NK-92 (cell line): ENCODE measurements around the gene EFNA1.

Experiments
- DNase-seq: peaks from one replicate; lab custom pipeline; 2025; ENCODE audit not compliant: unreplicated experiment; lab: John Stamatoyannopoulos, UW

Gene EFNA1

DNA sequence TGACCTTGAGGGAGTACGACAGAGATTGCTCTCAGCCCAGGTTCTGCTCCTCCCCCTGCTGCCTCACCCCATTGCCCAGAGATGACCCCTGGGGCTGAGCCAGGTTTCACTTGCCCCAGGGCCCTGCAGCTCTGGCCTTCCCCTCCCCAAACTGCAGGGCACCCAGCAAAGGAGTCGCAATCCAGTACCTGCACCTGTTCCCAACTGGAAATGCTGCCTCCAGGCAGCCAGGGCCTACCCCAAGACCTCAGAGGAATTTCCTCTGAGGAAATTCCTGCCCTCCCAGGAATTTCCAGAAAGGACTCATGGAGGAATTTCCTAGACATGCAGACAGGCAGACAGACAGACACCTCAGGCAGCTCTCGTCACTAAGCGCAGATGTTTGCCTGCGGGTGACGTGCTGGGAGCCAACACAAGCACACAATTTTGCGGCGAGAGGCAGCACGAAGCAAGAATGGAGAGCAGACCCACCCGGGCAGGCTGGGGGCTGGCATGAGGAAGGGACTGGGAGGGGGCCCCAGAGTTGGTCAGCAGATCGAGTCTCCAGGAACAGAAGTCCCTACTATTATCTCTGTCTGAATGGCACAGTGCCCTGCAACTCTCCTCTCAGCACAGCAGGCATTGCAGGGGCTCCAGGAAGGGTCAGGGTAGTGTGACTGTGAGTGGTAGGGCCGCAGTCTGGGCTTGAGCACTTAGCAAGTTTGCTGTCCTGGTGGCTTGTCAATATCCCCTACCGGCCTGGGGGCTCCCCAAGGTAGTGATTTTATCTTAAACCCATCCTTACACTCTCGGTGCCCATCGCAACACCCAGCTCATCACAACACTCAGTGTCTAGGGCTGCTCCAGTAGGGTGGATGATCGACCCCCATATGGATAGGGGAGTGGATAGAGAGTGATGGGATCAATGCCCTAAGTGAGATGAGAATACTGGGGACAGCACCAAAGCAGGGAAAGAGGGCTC, 2.9 kb upstream of the EFNA1 start:
- DNase-seq, result no peak

DNA sequence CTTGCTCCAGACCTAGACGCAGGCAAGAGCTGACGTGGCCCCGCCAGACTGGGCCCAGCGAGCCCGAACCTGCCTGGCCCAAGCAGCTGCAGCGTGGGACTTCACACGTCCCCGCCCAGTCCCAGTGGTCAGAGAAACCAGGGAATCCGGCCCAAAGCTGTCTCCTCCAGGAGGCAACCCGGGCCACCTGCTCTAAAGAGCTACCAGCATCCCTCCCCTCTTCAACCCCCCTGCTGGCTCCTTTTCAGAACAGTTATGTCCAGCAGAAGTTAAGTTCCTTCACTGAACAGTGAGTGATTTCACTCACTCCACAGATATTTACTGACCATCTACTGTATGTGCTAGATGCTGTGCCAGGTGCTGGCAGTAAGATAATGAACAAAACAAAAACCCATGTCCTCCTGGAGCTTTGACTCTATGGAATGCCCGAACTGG, 2.1 kb upstream of the EFNA1 start:
- DNase-seq, result no peak

DNA sequence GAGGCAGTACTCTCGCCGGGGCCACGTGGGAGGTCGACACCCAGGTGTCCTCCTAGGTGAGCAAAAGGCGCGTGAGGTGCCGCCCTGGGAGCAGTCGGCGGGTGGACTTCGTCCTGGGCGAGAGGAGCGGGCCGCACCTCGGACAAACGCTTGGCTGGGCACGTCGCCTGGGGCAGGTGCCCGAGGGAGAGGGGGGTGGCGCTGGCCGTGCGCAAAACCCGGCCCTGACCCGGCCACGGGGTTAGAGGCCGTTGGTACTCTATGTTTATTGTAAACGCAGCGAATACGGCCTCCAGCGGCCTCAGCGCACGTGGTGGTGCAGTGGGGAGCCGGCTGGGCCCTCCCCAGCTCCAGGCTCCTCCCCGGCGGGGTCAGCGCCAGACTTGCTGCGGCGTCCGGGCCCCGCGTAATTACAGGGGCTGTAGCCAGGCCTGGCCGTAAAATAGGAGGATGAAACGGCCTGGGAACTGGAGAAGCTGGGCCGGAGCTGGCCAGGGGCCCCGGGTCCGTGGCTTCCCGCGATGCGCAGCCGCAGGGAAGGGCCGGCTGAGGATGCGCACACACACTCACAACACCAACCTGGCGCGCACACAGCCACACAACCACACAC, 1.6 kb upstream of the EFNA1 start:
- no peak for DNase-seq

DNA sequence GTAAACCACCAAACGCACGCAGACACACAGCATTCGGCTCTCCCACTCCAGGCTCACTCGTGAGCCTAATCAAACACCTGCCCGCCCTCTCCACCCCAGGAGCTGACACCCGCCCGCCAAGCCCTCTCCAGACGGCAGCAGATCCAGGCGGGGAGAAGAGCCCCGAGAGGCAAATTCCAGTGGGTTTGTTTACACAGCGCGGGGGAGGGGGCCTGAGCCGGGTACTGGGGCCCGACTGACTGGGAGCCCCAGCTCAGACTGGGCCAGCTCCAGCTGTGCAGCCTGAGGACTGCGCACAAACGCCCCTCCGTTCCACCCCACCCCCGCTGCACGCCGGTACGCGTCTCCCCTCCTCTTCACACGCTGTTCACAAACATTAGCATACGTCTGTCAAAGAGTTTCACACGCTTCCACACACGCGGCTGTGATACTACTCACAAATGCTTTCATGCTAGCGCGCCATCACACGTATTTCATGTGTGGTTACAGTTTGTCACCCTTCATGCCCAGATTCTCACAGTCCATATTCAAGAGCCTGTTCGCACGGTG, 1.0 kb upstream of the EFNA1 start:
- no peak for DNase-seq

DNA sequence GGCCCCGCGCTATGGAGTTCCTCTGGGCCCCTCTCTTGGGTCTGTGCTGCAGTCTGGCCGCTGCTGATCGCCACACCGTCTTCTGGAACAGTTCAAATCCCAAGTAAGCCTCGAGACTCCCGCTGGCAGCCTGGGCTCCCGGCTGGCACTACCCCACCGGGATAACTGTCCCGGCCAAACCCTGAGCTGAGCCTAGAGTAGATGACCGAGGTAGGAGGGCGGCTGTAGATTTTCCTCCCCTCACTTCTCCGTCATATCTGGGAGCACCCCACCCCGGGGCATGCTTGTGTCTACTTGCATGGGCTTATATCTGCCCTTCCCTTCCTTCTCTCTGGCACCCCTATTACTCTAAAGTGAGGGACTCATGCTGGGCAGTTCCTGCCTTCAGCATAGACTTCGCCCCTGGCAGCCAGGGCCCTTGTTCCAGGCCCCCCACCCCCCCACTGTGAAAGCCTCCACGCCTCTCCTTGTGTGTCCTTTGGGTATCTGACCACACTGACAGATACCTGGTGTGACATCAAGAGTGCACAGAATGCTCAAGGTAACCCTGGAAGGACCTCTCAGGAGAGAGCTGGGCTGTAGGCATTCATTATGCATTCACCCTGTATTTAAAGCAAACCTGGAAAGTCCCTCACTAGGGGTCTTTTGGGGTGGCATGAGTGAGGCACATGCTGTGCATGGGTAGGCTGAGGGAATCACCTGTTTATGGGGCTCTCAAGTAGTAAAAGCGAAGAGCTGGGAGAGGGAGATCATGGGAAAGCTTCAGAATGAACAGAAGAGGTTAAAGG, 485 bp downstream of the EFNA1 start:
- DNase-seq, result no peak

DNA sequence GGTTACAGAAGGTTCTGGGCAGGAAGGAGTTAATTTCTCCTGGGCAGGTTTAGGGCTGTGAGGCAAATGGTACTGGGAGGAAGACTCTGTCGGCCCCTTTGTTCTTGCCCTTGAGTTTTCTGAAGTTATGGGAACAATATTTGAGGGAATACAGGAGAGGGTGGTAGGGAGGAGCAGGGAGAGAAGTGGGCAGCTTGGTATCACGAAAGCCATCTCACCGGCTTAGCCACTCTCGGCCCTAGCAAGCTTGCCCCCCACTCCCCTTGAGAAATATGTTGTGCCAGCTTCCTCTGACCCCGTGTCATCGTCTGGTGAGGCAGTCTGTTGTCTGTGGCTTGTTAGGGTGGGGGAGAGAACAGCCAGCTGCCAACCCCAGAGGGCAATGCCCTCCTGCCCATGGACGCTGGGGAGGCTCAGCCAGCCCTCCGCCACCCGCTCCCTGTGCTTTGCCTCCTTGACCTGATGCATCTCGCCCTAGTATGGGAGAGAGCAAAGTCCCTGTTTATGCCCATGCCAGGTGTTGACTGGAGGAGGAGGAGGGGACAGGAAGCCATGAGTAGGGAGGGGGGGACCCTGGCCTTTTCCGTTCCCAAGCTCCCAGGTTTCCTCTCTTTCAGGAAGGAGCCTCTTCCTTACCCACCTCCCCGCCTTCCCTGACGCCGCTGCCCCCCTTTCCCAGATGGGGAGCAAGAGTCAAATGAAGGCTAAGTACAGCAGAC, 1.2 kb downstream of the EFNA1 start:
- no peak for DNase-seq

DNA sequence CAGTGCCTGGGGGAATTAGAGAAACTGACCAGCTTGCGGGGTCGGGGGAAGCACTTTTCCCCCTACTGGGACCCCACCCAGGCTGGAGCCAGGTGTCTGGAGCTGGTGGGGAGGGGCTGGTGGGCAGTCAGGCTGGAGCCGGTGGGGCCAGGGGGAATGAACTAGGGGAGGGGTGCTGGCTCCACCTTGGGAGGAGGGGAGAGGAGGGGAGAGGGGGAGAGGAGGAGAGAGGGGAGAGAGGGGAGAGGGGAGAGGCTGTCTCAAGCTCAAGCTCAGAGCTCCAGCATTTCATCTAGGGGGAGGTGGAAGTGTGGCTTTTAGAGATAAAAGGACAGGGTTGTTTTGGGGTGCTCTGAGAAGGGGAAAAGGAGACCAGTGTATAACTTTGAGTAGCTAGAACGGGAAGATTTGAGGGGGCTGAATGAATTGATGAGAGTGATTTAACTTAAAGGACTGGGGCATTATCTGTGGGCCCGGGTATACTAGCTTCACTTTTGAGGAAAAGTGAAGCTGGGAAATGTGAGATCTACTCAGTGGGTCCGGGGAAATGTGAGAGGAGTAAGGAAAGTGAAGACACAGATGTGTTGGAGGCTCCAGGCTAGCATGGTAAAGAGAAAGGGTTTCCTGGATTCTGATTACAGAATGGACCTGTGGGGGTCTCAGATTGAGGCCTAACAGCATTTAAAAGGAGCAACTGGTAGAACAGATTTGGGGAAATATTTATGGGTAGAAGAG, 2.8 kb downstream of the EFNA1 start:
- no peak for DNase-seq

DNA sequence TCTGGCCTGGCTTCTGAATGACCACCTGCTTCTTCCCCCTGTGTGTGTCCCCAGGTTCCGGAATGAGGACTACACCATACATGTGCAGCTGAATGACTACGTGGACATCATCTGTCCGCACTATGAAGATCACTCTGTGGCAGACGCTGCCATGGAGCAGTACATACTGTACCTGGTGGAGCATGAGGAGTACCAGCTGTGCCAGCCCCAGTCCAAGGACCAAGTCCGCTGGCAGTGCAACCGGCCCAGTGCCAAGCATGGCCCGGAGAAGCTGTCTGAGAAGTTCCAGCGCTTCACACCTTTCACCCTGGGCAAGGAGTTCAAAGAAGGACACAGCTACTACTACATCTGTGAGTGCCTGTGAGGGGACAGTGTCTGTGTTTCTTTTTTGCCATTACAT, 3.6 kb downstream of the EFNA1 start:
- no peak for DNase-seq

DNA sequence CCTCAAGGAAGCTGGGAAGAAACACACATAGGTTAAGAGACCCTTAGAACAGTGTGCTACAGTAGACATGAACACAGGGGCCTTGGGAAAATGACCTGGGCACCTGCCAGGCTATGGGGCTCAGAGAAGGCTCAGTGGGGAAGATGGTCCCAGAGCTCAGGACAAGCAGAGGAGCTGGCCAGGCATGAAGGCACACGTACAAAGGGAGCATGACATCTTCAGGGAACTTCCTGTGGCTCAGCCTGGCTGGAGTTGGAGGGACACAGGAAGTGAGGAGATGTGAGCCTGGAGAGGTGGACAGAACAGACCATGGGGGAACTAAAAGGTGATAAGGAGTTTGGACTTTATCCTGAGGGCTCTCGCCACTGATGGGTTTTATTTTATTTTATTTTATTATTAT, 4.2 kb downstream of the EFNA1 start:
- no peak for DNase-seq

DNA sequence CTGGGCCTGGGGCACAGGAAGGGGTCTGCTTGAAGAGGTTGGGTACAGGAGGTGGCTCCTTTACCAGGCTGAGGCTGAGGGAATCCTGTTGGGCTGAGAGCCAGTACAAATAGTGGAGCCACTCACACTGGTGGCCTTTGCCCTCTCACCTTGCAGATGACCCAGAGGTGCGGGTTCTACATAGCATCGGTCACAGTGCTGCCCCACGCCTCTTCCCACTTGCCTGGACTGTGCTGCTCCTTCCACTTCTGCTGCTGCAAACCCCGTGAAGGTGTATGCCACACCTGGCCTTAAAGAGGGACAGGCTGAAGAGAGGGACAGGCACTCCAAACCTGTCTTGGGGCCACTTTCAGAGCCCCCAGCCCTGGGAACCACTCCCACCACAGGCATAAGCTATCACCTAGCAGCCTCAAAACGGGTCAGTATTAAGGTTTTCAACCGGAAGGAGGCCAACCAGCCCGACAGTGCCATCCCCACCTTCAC, 6.2 kb downstream of the EFNA1 start:
- DNase-seq, result no peak

DNA sequence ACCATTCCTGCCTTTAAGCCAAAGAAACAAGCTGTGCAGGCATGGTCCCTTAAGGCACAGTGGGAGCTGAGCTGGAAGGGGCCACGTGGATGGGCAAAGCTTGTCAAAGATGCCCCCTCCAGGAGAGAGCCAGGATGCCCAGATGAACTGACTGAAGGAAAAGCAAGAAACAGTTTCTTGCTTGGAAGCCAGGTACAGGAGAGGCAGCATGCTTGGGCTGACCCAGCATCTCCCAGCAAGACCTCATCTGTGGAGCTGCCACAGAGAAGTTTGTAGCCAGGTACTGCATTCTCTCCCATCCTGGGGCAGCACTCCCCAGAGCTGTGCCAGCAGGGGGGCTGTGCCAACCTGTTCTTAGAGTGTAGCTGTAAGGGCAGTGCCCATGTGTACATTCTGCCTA, 6.6 kb downstream of the EFNA1 start:
- no peak for DNase-seq

DNA sequence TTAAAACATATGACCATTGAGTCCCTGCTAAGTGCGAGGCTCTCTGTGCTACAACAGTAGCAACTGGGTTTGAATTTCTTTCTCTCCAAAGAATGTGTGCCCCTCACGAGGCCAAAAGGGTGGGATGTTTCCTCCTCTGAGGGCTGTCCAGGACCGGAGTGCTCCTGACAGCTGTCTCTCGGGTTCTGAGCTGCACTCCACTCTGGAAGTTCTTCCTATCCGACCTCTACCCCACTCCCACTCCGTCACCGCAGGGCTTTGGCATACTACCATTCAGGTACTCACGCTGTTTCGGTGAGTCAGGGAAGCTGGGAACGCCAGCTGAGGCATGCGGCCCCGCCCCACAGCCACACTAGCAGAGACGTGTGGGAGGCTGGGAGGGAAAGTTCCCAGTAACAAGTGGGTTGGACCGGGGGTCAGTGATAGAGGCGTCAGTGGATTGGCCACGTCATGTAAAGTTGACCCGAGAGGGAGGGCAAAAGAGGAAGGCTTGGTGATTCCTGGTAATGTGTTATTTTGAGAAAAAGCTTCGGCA, 7.3 kb downstream of the EFNA1 start:
- no peak for DNase-seq

DNA sequence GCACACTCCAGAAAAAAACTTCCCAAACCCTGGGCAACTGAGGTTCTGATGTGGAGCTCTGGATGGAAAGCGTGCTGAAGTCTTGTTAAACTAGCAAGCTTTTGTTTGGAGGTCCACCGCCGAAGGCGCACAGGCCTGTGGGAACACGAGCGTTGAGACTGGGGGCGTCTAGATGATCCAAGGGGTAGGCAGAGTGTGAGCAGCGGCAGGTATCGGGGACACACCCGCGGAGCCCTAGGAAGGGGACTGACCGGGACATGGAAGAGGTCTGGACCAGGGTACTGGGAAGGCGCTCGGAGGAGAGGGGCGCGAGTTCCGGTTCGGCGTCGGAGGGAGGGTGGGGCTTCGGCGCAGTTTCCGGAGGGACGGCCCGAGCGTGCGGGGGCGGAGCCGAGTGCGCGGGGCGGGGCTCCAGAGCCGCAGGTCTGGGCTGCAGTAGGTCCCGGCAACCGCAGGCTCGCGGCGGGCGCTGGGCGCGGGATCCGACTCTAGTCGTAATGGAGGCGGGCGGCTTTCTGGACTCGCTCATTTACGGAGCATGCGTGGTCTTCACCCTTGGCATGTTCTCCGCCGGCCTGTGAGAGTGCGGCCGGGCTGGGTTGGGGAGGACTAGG, 7.8 kb downstream of the EFNA1 start, which contains the start of gene SLC50A1:
TSS of gene SLC50A1 (plus strand) at position 438 of the 614 bp plus-strand sequence. CDS start at position 498, 60 bp downstream.
- DNase-seq, result peak; percentile 48

DNA sequence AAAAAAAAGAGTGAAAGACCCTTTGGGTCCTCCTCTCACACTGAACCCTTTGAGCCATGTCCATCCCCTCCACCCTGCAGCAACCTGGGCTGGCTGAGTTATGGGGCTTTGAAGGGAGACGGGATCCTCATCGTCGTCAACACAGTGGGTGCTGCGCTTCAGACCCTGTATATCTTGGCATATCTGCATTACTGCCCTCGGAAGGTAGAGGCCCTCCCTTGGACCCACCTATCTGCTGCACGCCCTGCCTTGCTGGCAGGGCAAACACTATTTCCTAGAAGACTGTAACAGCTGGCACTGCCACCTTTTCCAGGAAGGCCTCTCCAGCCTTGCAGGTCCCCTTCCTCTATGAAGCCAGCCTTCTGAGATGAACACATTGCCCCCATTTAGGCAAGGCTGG, 9.1 kb downstream of the EFNA1 start:
- DNase-seq, result no peak

DNA sequence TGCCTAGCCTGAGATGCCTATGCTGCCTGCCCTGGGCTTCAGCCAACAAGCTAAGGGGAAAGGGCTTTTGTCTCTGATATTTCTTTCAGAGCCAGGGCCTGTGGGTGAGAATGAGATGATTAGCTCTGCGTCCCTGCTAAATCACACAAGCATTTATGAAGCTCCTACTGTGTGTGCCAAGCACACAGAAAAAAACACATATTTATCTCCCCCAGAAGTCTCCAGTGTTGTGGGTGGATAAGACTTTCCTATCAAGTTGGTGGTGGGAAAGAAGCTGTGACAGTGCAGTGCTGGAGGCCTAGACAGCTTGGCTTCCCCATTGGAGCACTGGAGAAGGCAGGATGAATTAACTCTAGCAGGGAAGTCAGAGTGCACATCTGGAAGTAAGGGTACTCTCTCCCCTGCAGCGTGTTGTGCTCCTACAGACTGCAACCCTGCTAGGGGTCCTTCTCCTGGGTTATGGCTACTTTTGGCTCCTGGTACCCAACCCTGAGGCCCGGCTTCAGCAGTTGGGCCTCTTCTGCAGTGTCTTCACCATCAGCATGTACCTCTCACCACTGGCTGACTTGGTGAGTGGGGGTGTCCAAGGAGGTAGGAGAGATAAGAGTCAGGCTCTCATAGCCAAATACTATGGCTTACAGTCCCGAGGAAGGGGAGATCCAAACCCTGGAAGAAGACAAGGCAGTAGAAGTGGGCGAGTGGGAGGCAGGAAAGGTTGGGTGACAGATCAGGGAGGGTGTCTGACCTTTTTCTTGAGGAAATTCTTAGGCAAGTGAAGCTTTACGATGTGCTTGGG, 9.7 kb downstream of the EFNA1 start:
- no peak for DNase-seq

DNA sequence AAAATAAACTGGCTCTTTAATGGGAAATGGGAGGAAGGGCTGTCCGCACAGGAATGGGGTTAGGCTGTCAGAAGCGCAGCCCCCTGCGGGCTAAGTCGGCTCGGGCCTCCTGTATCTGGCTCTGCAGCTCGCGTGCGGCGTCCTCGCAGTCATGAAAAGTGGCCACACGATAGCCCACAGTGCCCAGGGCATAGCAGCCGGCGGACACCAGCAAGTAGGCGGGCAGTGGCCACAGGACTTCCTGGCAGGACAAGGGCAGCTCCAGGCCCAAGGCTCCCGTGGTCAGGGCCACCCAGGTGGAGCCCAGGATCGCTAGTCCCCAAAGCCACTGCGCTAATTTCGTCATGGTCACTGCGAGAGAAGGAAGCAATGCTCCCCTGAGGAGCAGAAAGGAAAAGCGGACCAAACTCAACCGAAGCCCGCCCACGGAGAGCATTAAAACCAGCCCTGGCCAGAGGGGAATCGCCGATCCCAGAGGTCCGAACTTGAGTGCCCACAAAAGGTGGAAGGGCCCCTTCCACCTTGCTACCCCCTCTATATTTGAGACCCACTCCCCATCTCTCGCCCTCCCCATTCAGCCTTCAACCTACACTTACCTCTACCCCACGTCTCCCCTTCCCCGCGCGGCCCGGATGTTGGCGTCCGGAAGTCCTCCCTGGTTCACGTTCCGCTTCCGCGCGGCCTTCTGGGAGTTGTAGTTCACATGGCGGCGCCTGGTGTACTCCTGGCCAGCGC, 12.4 kb downstream of the EFNA1 start, which contains the start of gene DPM3:
TSS of gene DPM3 (minus strand) at position 637 of the 735 bp plus-strand sequence. CDS start at position 346, 291 bp downstream.
- DNase-seq, result no peak

DNA sequence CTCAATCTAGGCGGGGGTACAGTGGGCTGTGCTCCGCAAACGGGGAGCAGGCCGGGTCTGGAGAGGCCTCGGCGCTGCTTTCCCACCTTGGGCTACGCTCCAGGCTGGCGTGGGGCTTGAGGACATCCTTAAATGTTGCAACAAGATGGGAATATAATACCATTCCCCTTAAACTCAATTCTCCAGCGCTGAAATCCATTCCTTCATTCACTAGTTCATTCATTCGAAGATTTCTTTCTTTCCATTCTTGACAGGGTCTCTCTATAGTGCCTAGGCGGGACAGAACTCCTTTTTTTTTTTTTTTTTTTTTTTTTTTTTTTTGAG, 12.9 kb downstream of the EFNA1 start:
- no peak for DNase-seq

DNA sequence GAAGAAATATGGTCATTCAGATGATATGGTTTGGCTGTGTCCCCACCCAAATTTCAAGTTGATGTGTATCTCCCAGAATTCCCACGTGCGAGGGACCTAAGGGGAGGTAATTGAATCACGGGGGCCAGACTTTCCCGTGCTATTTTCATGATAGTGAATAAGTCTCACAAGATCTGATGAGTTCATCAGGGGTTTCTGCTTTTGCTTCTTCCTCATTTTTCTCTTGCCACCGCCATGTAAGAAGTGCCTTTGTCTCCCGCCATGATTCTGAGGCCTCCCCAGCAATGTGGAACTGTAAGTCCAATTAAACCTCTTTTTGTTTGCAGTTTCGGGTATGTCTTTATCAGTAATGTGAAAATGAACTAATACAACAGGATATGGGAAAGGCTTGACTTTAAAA, 14.1 kb downstream of the EFNA1 start:
- no peak for DNase-seq
